Neural progenitor cell (in vitro differentiated cells): ENCODE data around the gene EID2B.

Experiments used
- CTCF ChIP-seq: fragments of 200-600 bp; sonication (generic); IDR thresholded peaks from 2 replicates; pipeline ENCODE4 v1.5.1; 2017; ENCODE audit warnings: antibody characterized with exemption, mild to moderate bottlenecking
- EZH2 ChIP-seq: fragments of 200-600 bp; sonication (generic); IDR thresholded peaks from 2 replicates; pipeline ENCODE4 v1.6.1; 2017; ENCODE audit warnings: antibody characterized with exemption, mild to moderate bottlenecking, moderate library complexity
- EZH2phosphoT487 ChIP-seq: fragments of 200-600 bp; sonication (generic); IDR thresholded peaks from 2 replicates; pipeline ENCODE4 v1.6.1; 2017; ENCODE audit warnings: antibody characterized with exemption

GRCh38 chr19:39512988-39513387, 19.7 kb downstream of the EID2B start:
- TF ChIP-seq CTCF = no peak
- TF ChIP-seq EZH2 = no peak
- TF ChIP-seq EZH2phosphoT487 = no peak
